ENCODE results near the gene TRAPPC6A.

TRAPPC6A gene

DNA sequence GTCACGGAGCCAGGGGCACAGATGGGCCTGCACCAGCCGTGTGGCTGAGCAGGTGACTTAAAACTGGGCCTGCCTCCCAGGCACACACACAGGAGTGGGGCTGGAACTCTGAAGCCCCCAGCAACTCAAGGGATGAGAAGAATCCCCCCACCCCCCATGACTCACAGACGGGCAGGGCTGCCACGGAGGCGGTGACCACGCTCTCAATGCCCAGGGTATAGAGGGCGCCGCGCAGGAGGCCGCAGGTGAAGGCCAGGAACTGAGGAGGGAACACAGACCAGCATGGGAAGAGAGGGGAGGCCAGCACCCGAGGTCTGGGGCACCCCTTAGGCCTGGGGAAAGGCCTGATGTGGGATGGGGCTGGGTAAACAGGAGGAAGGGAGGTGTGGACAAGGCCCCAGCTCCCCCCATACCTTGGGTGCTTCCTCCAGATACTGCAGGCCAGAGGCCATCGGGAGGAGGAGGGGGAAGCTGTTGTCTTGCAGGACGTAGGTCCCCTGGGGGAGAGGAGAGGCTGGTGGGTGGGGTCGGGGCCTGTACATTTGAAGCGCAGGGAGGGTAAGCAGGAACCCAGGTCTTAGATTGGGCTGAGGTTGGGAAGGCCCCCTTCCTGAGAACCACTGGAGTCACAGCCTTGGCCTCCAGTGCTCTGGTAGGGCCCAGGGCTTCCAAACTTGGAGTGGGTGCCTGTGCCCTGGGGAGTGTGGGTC lies 14.1 kb downstream of the TRAPPC6A start:
- DNase-seq (ENCODE audit: low spot score) = no peak

DNA sequence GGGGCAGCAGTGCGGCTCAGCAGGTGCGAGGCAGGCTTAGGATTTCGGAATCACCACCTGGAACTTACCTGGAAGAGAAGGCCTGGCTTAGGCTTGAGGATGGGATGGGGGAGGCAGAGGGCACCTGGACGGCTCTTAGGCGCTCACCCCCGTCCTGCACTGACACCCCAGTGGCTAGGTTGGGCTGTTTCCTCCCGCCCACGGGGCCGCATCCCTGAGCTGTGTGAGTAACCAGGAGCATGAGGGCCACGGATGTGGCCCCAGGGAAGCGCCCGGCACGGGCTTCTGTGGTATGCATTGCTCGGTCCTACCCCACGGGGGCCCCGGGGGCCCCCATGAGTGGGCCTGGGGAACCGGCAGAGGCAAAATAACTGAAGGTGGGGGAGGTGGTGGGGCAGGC lies 14.9 kb downstream of the TRAPPC6A start:
- no peak for DNase-seq (ENCODE audit: low spot score)

- DNase-seq (ENCODE audit: low spot score) = no peak
These were observed 15.4 kb downstream of the TRAPPC6A start for GRCh38 chr19:45162608-45163143.

DNA sequence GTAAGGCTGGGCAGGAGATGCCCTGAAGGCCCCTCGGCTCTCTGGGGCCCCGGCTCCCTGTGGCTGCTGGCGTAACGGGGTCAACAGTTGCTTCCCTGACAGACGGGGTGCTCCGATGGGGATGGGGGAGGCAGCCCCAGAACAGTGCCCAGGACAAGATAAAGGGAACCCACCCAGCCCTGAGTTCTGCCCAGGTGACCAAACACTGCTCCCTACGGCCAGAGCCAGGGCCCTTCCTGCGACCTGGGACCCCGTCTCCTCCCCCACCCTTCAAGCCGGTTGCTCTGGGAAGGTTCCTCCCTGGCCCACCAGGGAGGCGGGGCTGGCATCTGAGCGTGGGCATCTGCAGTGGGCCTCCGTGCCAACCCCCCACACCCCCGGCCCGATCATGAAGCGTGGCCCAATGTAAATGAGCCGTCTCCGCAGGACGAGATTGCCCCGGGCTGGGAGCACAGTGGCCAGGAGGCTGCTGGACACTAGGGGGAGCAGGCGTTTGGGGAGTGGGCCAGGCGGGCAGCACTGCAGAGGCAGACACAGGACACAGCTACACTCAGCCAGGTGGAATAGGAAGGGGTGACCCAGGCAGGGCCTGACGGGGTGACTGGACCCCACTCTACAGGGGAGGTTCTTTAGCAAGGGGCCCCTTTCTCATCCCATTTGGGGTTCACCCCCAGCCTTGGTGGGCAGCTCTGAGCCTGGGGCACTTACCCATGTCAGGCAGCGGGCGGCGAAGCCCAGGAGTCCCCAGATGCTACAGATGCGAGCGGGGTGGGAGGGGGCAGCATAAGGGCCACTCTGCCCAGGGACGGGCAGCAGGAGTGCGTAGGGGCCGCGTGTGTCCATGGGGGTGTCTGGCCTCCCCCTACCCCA lies 16.1 kb downstream of the TRAPPC6A start:
- DNase-seq (ENCODE audit: low spot score) = no peak

- no peak for DNase-seq (ENCODE audit: low spot score)
These were observed 16.9 kb downstream of the TRAPPC6A start, which contains the start of gene NKPD1 for GRCh38 chr19:45160870-45161737. Gene NKPD1, minus strand, starts transcription at chr19:45160982. Its CDS starts 832 bp downstream, at chr19:45160150.

DNA sequence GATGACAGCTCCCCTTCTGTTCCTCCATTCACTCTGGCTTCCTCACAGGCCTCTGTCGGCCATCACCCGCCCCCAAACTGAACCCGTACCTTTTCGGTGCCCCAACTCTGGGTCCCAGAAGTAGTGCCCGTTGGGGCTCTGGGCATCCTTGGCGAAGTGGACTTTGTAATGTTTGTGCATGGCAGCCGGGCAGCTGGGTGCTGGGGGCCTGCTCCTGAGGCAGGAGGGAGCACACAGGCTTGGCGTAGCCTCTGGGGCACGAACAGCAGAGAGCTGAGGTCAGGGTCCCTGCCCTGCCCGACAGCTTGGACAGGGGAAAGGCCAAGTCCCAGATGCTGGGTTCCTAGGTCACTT lies 18.1 kb downstream of the TRAPPC6A start:
- no peak for DNase-seq (ENCODE audit: low spot score)

- DNase-seq (ENCODE audit: low spot score) = no peak
These were observed 18.6 kb downstream of the TRAPPC6A start for GRCh38 chr19:45159210-45159970.

DNA sequence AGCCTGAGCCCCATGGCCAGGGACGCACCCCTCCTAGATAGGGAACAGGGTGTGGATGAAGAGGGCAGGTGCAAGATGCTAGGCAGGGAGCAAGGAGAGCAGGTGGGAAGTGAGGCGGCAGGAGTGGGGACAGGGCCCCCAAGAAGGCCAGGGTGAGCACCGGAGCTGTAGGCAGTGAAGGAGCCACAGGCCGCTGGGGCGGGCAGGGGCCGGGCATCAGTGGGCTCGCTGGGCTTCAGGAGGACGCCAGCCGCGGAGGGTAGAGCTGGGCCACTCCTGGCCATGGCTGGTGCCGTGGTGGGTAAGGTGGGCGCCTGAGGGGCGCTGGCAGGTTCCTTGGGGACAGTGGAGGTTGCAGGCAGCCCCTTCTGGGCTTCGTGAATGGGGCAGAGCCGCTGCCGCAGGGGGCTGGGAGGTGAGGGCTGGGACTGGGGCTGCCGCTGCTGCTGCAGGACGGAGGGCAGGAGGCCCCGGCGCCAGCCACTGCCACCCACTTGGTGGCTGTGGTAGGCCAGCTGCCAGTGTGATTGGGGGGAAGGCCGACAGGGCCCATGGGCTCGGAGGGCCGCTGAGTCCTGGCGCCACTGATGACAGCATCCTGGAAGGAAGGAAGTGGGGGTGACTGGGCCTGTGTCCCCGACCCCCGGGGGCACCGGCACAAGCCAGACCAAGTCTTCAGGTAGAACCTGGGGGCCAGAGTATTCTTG lies 19.4 kb downstream of the TRAPPC6A start:
- DNase-seq (ENCODE audit: low spot score) = no peak

DNA sequence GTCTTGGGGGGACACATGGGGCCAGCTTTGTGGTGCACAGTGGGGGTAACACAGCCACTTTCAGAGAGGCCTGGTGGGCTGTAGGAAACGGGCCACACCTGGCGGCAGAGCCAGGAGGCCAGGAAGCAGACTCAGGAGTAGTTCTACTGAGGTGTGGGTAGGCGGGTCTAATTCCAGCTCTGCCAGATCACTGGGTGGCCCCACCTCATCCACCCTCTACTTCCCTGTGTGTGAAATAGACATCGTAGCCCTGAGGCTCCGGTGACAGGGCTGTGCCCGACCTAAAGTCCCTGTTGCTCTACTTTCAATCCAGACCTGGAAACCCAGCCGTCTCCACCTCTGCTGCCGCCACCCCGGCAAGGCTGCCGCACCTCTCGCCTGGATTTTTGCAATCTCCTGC lies 21.3 kb downstream of the TRAPPC6A start:
- no peak for DNase-seq (ENCODE audit: low spot score)

GRCh38 chr19:45156011-45156630 lies 21.9 kb downstream of the TRAPPC6A start:
- DNase-seq (ENCODE audit: low spot score) = no peak

DNA sequence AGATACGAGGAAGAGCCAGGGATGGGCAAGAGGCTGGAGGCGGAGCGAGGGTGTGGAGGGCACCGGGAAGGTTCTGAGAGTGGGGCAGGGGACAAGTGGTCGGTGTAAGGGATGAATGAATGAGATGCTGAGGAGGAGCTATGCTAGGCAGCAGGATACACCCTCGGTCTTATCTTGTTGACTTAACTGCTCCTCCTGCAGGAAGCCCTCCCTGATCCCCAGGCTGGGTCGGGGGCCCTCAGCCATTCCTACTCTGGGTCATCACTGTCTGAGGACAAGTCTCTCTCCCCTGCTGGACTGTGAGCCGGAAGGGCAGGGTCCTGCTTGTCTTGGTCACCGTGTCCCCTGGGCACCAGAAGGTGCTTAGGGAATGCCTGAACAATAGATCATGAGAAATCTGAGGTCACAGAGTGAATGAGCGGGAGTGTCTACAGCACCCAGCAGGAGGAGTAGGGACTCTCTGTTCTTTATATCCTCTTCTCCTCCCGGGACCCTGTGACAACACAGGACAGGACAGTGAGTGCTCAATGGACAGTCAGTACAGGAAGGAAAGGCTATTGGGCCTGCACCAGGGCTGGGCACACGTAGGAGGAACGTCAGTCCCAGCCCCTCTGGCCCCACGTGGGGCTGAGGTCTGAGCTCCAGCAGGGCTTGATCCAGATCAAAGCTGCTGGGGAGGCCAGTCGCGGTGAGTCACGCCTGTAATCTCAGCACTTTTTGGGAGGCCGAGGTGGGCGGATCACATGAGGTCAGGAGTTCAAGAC lies 23.8 kb downstream of the TRAPPC6A start:
- DNase-seq (ENCODE audit: low spot score) = no peak

GRCh38 chr19:45153339-45154063 lies 24.5 kb downstream of the TRAPPC6A start:
- DNase-seq (ENCODE audit: low spot score) = no peak

DNA sequence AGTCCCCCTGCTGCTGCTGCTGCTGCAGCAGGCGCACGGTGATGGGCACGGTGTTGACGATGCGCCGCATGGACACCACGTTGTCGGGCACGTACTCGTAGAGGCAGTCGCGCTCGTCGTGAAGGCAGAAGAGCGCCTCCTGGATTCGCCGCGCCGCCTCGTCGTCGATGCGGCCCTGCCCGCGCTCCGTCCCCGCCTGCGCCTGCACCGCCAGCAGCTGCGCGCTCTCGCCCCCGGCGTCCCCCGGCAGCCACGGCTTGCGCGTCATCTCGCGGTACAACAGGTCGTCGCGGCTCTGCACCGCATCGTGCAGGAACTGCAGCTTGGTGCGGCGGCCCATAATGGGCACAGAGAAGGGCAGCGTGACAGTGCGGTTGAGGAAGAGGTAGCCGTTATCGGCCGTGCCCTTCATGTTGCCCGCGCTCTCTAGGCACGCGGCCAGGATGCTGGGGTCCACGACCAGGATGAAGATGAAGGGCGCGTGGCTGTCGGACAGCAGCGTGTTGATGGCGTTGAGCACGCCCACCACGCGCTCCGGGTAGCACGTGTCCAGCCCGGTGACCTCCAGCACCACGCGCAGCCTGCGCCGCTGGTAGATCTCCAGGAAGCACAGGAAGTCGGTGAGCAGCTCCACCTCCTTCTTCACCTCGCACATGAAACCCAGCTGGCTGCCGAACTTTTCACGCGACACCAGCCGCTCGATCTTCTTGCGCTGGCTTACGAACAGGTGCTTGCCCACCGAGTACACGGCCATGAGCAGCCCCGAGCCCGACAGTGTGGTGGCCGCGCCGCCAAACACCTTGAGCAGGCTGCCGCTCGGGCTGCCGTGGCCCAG lies 25.3 kb downstream of the TRAPPC6A start:
- DNase-seq (ENCODE audit: low spot score) = no peak

DNA sequence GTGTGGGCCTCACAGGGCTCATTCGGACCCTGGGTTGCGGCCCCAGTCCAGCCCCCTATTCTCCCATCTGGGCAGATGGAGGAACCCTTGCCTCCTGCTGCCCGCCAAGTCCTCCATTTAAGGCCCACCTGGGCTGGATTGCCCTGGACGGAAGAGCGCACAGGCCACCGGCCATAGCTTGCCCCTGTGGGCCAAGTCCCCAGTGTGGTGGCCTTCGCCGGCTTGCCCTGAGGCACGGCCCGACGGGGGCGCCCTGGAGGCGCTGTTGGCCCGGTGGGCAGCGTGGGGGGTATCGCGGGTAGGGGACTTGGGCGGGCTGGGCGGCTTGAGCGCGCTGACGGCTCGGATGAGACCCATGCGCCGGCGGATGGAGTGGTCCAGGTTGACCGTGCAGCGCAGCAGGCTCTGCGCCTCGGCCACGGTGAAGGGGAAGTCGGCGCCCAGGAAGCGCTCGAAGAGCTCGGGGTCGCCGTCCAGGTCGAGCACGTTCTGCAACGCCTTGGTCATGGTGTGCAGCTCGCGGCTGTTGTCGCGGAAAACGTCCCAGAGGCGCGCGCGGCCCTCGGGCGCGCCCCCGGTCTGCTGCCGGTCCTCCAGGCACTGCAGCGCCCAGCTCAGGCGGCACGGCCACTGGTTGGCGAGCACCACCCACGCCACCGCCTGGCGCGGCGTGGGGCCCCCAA lies 26.1 kb downstream of the TRAPPC6A start:
- DNase-seq (ENCODE audit: low spot score) = no peak

- no peak for DNase-seq (ENCODE audit: low spot score)
These were observed 26.7 kb downstream of the TRAPPC6A start for GRCh38 chr19:45151320-45151719.

DNA sequence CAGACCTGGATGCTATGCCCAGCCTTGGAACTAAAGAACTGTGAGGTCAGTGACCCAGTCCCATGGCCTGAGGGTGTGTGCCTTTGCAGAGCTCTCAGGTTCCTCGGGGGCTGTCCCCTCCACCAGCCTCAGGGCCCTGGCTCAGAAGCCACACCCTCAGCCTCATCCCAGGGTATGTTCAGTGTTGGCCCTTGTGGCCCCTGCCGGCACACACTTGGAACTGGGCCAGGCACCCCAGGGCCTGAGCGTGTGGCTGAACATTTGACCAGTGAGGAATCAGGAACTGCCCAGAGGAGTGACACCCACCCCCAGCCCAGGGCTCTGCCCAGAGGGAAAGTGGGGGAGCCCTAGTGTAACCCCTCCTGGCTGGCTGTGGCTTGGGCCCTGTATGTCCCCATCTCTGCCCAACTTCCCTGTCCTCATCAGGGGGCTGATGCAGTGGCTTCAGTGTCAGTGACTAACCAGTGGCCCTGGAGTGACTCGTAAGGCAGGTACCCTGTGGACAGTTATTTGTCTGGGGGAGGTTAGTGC lies 27.2 kb downstream of the TRAPPC6A start:
- DNase-seq (ENCODE audit: low spot score) = no peak

DNA sequence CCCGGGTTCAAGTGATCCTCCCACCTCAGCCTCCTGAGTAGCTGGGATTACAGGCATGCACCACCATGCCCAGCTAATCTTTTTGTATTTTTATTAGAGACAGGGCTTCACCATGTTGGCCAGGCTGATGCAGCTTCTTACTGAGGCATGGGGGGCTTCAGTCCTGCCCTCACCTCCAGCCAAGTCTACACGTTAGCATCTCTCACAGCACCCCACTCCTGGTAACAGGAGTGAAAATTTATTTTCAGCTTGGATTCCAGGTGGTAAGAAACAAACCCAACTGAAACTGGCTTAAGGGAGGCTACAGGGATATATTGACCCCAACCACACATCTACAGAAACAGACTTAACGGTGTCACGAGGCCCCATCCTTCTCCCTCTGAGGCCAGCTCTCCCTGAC lies 27.9 kb downstream of the TRAPPC6A start:
- DNase-seq (ENCODE audit: low spot score) = no peak

Measured in cerebellar cortex (tissue), 1 donor.